Uterus (tissue), 4 donors: ENCODE results near the gene FBXL13. TPM values are rescaled to one million over a fixed set of nuclear protein-coding genes. Genes with fewer than 3 reads are reported as not detected.

Experiments
- DNase-seq, 2 donors: peaks; one replicate each; pipeline ENCODE4 v3.0.0-alpha.2; 2019 to 2020
- H3K27ac ChIP-seq, 2 donors: fragments of 200-600 bp; sonication (generic); 1 replicate in 1 of 2; 2 replicates in 1 of 2; pipeline ENCODE4 v1.5.1; 2016 to 2018
- H3K27me3 ChIP-seq, 2 donors: fragments of 200-600 bp; sonication (generic); one replicate each; pipeline ENCODE4 v1.5.1; 2018 to 2019; ENCODE audit warnings: control low read depth in 1 of 2
- H3K36me3 ChIP-seq, 2 donors: fragments of 200-600 bp; sonication (generic); one replicate each; pipeline ENCODE4 v1.5.1; 2019; ENCODE audit warnings: control low read depth in 1 of 2
- H3K4me1 ChIP-seq, 2 donors: fragments of 200-600 bp; sonication (generic); one replicate each; pipeline ENCODE4 v1.5.1; 2018 to 2019; ENCODE audit warnings: control low read depth in 1 of 2
- H3K4me3 ChIP-seq, 2 donors: fragments of 200-600 bp; sonication (generic); 1 replicate in 1 of 2; 2 replicates in 1 of 2; pipeline ENCODE4 v1.5.1; 2018 to 2019; ENCODE audit warnings: mild to moderate bottlenecking in 1 of 2
- H3K9me3 ChIP-seq, 2 donors: fragments of 200-600 bp; sonication (generic); one replicate each; pipeline ENCODE4 v1.5.1; 2019; ENCODE audit warnings: control low read depth in 1 of 2
- CTCF ChIP-seq, 4 experiments: fragments of 200-600 bp in 2 of 4; fragments of 450-650 bp in 2 of 4; sonication (generic) in 2 of 4; IDR thresholded peaks; one replicate each; pipeline ENCODE4 v1.5.1; 2016 to 2019; ENCODE audit warnings: antibody characterized with exemption in 4 of 4, mild to moderate bottlenecking in 2 of 4, moderate library complexity in 1 of 4
- POLR2A ChIP-seq, 2 donors: fragments of 450-650 bp; IDR thresholded peaks; one replicate each; pipeline ENCODE4 v1.6.1; 2016; ENCODE audit warnings: antibody characterized with exemption in 2 of 2, mild to moderate bottlenecking in 1 of 2, moderate library complexity in 1 of 2
- intact Hi-C: fragments of 100-400 bp; cut with DNase I; formaldehyde crosslinking; loops from one replicate; pipeline ENCODE4 v1.15.1; 2023; ENCODE audit warnings: low total_unique reads
- total RNA-seq, 4 donors: library from RNA; depleted of rRNA in 3 of 4; stranded (reverse); fragments of >200 nt in 3 of 4; gene quantifications; one replicate each; pipeline versions ENCODE4 v1.1.0 to v1.2.4, GENCODE V29; 2014 to 2023
- donor health status: DM: yes; HTN: yes; CAD: no.

Gene FBXL13
- total RNA-seq, 4 donors from 2014 or later = 1.2 to 12.9 (median 5.5) TPM

GRCh38 chr7:102976493-102976892, 98.1 kb downstream of the FBXL13 start:
- no peak for TF ChIP-seq POLR2A (IDR thresholded peaks at IDR 0.05)
- TF ChIP-seq CTCF (IDR thresholded peaks at IDR 0.05) = no peak
- Histone ChIP-seq H3K27me3 (peaks cover 0 to 3% of the 10 kb centered on the region in 2 donors), H3K9me3 (no peaks in the 10 kb centered on the region), H3K27ac (no peak overlapping the region), H3K4me3 (no peak overlapping the region), H3K36me3 (no peaks in the 10 kb centered on the region), H3K4me1 (no peaks in the 10 kb centered on the region)
- DNase-seq = no peak
- intact Hi-C loops = no loop called here

- H3K27ac ChIP-seq = no peak overlapping the region
- intact Hi-C loops = no loop called here
- H3K27me3 ChIP-seq = peaks cover 0 to 3% of the 10 kb centered on the region in 2 donors
- DNase-seq = no peak
- no peaks in the 10 kb centered on the region for H3K4me1 ChIP-seq
- H3K36me3 ChIP-seq = no peaks in the 10 kb centered on the region
- H3K4me3 ChIP-seq = no peak overlapping the region
- no peaks in the 10 kb centered on the region for H3K9me3 ChIP-seq
- TF ChIP-seq CTCF (IDR thresholded peaks at IDR 0.05) (no peak), POLR2A (IDR thresholded peaks at IDR 0.05) (no peak)
Measured at GRCh38 chr7:102975854-102976253, 98.7 kb downstream of the FBXL13 start.

GRCh38 chr7:102974366-102975236, 100.0 kb downstream of the FBXL13 start:
- Histone ChIP-seq H3K4me3 (no peak overlapping the region), H3K4me1 (no peaks in the 10 kb centered on the region), H3K27me3 (peaks cover 0 to 3% of the 10 kb centered on the region in 2 donors), H3K9me3 (no peaks in the 10 kb centered on the region), H3K27ac (no peak overlapping the region), H3K36me3 (no peaks in the 10 kb centered on the region)
- DNase-seq = no peak
- intact Hi-C loops = no loop called here
- no peak for TF ChIP-seq POLR2A (IDR thresholded peaks at IDR 0.05)

GRCh38 chr7:102973096-102973802, 101.3 kb downstream of the FBXL13 start:
- Histone ChIP-seq H3K36me3 (no peaks in the 10 kb centered on the region), H3K4me1 (no peaks in the 10 kb centered on the region), H3K27ac (no peak overlapping the region), H3K27me3 (peaks cover 0 to 3% of the 10 kb centered on the region in 2 donors), H3K4me3 (no peak overlapping the region), H3K9me3 (no peaks in the 10 kb centered on the region)
- no peak for TF ChIP-seq CTCF (IDR thresholded peaks at IDR 0.05)
- TF ChIP-seq POLR2A (IDR thresholded peaks at IDR 0.05) = no peak
- no peak for DNase-seq
- intact Hi-C loops = no loop called here

GRCh38 chr7:102967798-102968197, 106.8 kb downstream of the FBXL13 start:
- Histone ChIP-seq H3K9me3 (no peaks in the 10 kb centered on the region), H3K27ac (no peak overlapping the region), H3K4me1 (no peaks in the 10 kb centered on the region), H3K36me3 (no peaks in the 10 kb centered on the region), H3K27me3 (peaks cover 0 to 3% of the 10 kb centered on the region in 2 donors), H3K4me3 (no peak overlapping the region)
- no peak for DNase-seq
- intact Hi-C loops = no loop called here
- TF ChIP-seq POLR2A (IDR thresholded peaks at IDR 0.05) (no peak), CTCF (IDR thresholded peaks at IDR 0.05) (no peak)
